Cortex of kidney (tissue), 1 donor: Measurements from ENCODE around the gene KDM4B.
"Not testable (repeated sequence)": the region's sequence is repeated elsewhere in the genome, so short reads cannot be mapped to it uniquely, and the experiment has no call there.

ENCODE experiments used
- DNase-seq: peaks from one replicate; lab custom pipeline; 2025; lab: John Stamatoyannopoulos, UW

The KDM4B gene

DNA sequence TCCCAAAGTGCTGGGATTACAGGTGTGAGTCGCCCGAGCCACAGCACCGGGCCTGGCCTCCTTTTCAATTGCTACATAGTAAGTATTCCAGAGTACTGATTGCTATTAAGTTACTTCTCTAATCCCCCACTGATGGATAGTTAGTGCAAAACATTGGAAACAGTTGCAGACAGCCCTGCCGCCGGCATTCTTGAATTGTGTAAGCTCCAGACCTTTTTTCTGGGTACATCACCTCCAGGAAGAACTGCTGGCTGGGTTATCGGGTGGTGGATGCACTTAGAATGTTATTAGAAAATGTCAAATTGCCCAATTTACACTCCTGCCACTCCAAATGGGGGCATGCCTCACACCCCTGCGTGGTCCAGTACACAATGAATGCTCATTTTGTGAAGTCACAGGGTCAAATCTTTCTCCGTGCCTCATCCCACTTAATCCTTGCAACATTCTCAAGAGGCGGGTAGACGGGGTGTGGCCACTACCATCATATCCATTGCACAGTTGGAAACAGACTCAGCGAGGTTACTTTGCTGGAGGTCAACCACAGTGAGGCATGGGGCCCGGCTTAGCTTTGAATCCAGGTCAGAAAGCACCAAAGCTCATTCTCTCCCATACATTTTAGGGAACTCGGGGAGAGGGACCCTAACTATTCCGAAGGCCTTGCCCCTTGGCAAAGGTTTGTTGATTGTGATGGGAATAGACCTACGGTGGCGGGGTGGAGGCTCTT is 1.0 kb upstream of the KDM4B start:
- no peak for DNase-seq

DNA sequence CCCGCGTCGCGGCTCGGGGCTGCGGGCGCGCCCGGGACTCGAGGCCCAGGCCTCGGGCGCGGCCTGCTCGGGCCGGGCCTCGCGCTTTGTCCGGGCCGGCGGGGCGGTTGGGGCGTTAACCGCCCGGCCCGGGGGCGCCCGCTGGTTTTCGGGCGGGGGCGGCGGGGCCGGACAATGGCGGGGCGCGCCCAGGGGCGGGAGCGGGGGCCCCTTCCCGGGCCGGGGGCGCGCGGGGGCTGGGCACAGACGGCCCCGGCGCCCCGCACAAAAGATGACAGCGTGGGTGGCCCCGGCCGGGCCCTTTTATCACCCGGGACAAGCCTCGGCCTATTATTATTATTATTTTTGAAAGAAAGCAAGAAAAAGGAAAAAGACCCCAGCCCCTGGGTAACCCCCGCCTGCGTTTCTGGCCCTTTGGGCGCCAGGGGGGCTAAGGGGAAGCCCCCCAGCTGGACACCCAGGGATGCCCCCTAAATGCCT is 419 bp downstream of the KDM4B start:
- DNase-seq = no peak

- no peak for DNase-seq
Observed at GRCh38 chr19:4969772-4970531, 1.0 kb downstream of the KDM4B start.

- no peak for DNase-seq
Observed at GRCh38 chr19:4970558-4971423, 1.9 kb downstream of the KDM4B start.

DNA sequence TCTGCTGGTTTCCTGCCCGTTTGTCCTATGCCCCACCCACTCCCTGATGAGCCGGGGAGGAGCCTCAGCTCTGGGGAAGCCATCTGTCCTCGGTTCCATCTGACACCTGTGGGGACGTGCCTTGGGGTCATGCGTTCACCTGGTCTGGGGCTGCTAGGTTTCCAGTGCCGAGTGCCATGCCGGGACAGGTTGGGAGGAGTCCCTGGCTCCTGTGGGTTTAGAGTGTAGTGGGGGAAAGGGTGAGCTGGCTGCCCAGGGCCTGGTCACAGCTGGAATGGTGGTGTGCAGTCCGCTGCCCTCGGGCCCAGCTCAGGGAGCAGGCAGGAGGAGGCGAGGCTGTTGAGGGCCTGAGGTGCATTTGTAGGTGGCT is 2.5 kb downstream of the KDM4B start:
- DNase-seq = no peak

DNA sequence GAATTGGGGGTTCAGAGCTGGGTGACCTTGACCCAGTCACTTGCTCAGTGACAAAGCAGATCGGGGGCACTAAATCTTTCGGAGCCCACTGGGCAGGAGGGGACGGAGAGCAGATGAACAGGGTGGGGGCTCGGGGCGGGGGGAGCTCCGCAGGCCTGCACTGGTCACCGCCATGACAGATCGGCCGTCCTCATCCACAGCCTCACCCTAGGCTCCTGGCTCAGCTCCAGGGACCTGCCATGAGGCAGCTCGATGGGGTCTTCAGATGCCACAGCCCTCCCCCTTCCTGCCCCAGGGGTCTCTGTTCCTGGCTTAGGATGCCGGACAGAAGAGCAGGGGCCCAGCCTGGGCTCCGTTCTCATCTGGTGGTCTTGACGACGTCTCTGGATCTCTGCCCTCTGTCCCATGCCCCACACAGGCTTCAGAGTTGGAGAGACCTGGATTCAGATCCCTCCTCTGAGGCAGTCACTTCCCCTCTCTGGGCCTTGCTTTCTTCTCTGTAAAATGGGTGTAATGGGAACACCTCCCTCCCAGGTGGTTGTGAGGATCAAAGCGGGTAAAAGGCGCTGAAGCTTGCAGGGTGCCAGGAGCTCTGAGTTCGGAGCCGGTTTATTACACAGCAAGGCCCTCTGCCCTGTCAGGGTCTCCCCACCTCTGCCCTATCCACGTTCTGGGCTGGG is 3.0 kb downstream of the KDM4B start:
- DNase-seq = no peak

DNA sequence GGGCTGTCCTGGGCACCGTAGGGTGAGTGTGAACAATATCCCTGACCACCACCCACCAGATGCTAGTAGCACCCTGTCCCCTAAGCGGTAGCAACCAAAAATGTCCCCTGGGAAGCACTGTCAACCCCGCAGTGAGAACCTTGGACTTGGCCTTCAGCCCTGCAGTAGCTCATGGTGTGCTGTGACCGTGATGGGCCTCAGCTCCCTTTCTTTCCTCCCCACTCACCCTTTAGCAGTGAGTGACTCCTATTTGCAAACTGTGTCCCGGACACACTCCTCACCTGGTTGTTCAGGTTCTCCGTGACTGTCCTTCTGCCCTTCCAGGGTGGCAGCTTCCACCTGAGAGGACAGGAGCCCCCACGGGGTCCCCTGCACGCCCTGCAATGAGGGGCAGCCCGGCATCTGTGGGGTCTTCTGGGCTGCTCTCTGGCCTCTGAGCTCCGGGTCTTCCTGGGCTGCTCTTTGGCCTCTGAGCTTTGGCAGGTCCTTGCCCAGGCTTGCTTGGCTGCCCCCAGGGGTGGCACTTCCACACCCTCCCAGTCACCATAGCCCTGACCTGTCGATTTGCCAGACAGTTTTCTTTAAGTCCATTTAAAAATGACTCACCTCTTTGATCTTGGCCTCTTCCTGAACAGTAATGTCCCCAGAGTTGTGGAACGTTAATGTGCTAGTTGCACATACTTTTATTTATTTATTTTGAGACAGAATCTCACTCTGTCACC is 3.8 kb downstream of the KDM4B start:
- no peak for DNase-seq

GRCh38 chr19:4974880-4975469 is 6.1 kb downstream of the KDM4B start:
- DNase-seq = no peak

- not testable (repeated sequence) for DNase-seq
Observed at GRCh38 chr19:4975601-4976000, 6.7 kb downstream of the KDM4B start.

DNA sequence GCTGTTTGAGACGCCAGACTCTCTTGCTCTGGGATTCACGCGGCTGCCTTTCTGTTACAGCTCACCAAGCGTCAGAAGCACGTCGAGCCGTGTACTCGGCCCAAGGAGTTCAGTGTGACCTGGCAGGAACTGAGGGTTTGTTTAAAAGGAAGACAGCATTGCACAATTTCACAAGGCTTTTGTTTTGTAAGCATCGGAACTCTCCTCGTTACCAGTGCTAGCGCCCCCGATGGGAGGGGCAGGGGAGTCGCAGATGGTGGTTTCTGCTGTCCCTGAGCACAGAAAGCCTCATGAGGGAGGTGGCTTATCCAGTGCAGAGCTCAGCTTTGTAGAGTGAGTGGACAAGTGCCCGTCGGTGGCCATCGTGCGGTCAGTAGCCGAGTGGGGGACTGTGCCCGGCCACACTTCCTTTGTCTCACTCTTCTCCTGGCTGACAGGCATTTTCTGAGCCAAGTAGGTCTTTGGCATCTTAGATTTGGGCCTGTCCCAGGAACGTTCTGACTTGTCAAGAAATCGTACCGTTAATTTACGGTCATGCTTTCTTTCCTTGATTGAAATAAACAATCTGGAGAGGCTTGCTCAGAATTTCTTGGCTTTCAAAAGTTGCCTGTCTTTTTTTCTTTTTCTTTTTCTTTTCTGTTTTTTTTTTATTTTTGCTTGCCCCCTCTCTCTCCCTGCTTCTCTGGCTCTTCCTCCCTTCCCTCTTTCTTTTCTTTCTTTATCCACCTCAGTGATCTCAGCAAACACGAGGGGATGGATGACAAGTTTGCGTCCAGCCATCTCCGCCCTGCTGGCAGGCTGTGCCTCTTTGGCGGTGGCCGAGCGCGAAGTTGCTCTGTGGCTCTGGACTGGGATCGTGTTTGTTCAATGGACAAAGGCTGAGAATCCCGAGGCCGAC is 7.7 kb downstream of the KDM4B start:
- no peak for DNase-seq

DNA sequence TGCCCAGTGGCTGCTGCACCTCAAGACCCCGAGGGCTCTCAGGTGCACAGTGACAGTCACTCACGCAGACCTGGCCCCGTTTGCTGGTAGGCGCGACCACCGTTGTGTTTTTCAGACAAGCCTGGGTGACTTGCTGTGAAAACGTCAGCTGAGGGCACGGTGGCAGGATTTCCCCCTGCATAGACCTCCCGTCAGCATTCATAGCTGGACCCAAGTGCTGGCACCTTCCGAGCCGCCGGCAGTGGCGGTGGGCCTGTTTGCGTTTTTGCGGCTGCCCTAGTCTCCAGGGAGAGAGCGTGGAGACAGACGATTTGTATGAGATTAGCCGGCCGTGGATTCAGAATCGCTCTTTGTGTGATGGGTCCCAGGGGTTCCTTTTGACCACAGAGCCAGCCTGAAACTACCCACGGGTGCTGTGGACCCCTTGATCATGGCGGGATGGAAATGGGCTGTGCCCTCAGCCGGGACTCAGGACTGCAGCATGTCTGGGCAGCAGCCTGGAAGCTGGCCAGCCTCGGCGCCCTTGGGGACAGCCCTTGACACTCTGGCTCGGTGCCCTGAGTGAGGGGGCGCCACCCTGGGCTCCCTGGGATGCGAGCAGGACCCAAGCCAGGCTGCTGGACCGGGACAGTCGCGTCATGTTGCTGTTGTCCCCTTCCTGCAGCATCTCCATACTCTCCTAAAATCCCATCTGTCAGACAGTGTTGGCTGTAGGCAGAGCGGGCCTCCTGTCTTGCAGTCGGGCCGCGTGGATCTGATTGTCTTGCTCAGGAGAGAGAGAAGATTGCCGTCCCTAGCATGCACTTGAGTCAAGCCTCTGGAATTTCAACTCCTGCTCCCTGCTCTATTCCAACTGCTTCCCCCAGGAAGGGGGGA is 8.6 kb downstream of the KDM4B start:
- no peak for DNase-seq

DNA sequence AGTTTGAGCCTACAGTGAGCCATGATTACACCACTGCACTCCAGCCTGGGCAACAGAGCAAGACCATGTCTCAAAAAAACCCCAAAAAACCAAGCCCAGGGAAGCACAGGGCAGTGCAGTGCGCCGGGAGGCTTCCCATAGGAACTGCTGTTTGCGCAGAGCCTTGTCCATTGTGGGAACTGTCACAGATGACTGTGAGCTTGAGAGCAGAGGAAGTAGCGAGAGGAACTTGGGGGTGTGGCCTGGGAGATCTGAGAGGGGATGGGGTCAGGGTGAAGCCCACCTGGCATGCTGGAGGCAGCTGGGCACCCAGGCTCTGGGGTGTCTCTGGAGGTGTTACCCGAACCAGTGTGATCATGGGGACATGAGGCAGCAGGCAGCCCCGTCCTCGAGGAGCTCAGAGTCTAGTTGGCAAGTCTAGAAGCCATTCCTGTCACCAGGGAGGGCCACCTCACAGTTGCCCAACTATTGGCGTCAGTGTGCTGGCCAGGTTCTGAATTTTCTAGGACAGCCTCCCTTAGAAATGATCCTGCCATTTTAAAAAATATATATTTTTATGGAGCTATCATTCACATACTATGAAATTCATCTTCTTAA is 10.4 kb downstream of the KDM4B start:
- DNase-seq = no peak

- no peak for DNase-seq
Observed at GRCh38 chr19:4980067-4980466, 11.2 kb downstream of the KDM4B start.

DNA sequence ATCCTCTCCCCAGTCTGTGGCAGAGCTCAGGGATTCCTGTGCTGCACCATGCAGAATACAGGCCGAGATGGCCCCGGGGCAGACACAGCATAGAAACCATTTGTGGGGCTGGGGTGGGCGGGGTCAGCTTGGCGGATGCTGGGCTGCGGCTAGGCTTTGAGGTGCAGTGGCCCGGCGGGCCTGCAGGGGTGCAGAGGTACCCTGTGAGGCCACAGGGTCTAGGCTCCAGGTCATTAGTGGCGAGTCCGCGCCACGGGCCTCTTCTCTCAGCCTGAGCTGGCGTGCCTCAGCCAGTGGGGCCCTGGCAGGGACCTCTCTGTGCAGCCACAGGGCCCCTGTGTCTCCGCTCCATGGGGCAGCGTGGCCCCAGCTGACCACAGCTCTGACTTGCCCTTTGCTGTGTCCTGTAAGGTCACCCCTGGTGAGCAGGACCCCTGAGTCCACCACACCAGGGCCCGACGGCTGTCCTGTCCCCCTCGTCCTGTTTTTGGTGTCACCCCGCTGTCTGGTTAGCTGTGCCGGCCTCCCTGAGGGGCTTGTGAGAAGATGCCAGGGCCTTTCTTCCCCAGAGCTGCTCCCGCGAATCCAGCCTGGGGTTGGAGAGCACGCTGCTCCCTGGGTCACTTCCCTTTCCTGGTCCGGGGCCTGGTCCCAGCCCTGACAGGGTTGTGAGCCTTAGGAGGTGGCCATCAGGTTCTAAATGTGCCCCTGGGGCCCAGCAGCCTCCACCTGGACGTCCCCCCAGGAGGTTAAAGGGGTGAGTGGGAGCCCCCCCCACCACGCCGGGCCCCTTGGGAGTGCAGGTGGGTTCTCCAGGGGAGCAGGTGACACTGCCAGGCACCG is 12.1 kb downstream of the KDM4B start:
- DNase-seq = no peak

- no peak for DNase-seq
Observed at GRCh38 chr19:4981681-4981958, 12.7 kb downstream of the KDM4B start.

- no peak for DNase-seq
Observed at GRCh38 chr19:4983346-4984105, 14.6 kb downstream of the KDM4B start.

DNA sequence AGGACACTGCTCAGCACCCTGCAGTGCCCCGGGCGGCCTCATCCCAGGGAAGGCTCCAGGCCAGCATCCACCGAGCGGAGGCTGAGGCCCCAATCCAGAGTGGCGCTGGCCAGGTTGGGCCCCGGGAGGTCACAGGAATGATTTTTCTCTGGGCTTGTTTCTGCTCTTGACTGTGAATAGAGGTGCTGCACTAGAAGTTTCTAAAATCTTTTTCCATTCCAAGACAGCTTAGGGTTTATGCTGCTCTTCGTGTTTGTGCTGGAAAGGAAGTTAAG is 15.1 kb downstream of the KDM4B start:
- no peak for DNase-seq
